ENCODE measurements around the gene SMARCC1.

SMARCC1 gene

DNA sequence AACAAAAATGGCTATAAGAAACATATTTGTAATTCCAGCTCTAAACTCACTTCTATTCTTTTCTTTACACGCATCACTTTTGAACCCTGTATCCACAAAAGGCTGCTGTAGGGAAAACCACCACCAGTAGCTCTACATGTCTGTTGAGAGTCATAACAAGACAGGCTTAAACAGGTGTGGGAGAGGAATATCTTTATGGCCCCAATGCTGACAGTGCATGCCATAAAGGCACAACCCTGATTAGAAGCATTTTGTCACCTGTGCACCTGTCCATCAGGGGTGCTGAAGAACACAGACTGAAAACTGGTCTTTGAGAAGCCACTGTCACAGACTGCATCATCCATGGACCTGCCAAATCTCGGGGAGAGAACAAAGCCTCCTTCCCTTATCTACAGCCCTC lies 191.5 kb downstream of the SMARCC1 start:
- DNase-seq (ENCODE audit: low spot score), result no peak

DNA sequence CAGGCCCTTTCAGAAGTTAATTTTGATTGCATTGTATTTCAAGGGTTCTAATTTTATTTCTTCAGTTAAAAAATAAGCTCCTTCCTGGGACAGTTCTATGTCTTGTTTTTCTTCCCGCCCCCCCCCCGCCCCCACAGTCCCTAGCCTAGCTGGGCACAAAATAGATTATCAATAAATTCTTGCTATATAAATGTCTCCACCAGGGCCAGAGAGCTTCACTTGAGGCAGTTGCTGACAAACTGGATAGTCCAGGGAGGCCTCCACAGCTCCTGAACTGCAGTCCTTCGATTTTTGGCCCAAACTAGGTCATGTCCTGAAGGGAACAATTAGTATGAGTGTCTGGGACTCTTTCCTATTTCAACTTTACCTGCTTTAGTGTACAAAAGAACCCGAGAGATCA lies 193.1 kb downstream of the SMARCC1 start:
- DNase-seq (ENCODE audit: low spot score), result no peak

DNA sequence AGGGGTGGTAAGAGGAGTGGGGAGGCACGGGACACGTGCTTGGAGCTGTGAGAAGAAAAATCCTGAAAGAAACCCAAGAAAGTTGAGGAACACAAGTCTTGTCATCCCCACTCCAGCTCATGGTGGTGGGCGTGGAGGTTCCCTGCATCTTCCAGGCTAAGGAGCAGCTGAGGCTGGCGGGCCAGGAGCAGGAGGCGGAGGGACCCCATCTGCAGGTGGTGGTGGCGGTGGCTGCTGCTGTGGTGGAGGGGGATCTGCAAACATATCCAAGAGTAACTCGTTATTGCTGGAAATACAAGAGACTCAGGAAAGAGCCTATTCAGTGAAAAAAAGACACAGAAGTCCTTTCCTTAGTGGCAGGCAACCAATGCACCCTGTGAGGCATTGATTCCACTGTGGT lies 193.6 kb downstream of the SMARCC1 start:
- no peak for DNase-seq (ENCODE audit: low spot score)

DNA sequence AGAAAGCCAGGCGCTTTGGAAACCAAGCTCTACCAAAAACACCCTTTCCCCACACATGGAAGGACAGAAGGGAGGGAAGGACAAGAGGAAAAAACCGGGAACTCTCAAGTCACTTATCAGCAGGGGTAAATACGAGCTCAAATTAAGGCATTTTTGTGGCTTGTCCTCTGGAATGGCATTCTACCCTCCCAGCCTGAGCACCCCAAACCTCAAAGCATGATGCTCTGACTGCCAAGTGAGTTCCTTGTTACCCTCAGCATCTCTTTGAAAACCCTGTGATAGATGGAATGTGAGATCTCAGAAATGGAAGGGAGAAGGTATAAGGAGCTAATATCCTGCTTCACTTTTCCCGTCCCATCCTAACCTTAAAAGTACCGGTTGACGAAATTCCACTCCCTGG lies 194.9 kb downstream of the SMARCC1 start:
- DNase-seq (ENCODE audit: low spot score), result no peak

DNA sequence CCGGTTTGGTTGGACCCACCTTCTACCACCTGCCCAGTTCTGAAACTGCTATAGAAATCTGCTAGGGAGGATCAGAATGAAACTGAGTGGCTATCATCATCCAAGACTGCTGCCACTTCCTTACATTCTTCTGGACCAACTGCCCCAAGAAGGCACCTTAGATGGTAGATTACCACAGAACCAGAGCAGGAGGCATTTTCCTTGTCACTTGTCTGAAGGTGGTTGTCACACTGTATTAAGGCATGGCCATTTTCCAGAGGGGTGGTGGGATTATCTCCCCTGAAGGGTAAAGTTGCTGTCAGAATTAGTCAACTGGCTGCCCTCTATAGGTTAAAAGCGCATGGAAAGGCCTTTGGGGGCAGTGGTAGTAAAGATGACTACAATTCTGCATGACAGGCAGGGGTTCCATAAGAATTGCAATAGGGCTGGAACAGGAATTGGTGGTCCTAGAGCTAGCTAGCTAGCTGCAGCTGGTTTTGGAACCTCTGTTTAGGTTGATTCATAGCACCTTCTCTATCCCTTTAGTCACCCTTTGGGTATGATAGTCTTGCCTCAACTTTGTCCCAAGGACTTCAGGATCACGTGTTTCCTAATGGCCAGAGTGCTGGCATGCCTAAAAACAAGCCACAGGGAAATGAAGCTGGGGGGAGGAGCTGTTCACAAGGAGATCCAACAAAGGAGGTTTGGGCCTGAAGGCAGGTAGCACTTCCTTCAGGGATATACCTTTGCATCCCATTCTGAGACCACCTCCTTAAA lies 198.2 kb downstream of the SMARCC1 start:
- no peak for DNase-seq (ENCODE audit: low spot score)

DNA sequence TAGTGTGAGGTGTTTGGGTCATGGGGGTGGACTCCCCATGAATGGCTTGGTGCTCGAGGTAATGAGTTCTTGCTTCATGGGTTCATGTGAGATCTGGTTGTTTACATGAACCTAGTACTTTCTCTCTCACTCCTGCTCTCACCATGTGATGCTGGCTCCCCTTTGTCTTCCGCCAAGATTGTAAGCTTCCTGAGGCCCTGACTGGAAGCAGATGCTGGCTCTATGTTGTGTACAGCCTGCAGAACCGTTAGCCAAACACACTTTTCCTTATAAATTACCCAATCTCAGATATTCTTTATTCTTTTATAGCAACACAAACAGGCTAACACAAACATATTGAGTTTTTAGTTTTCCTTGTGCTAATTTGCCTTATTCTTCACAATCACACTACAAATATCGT lies 199.9 kb downstream of the SMARCC1 start:
- no peak for DNase-seq (ENCODE audit: low spot score)

DNA sequence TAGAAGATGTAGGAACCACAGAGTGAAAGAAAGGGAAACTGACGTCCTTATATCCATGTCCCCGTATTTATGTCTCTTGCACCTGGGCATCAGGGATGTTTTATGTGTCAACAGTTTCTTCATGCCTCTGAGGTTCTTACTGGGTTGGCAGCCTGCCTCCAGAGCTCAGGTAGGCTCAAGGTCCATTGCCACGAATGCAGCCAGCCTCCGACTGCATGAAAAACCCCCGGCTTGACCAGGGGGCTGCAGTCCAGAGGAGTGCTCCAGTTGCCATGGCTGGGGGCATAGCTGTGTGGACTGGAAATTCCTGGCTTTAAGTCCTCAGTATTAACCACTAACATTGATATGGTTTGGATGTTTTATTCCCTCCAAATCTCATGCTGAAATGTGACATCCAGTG lies 200.3 kb downstream of the SMARCC1 start:
- no peak for DNase-seq (ENCODE audit: low spot score)

DNA sequence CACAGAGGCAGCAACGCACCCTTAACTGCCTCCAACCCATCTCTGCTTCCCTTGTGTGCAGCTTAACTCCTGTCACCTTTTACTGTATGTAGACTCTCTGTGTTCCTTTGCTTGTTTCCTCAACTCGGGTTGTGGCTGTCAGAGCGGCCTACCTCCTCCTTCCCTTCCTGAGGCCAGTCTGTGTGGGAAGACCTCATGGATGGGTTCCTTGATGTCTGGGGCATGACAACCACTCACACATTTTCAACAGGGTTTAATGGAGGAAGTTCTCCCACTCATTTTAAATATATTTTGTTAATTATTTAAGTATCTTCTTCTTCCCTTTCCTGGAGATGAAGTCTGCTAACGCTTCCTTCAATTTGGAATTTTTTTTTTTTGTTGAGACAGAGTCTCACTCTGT lies 201.2 kb downstream of the SMARCC1 start:
- no peak for DNase-seq (ENCODE audit: low spot score)

DNA sequence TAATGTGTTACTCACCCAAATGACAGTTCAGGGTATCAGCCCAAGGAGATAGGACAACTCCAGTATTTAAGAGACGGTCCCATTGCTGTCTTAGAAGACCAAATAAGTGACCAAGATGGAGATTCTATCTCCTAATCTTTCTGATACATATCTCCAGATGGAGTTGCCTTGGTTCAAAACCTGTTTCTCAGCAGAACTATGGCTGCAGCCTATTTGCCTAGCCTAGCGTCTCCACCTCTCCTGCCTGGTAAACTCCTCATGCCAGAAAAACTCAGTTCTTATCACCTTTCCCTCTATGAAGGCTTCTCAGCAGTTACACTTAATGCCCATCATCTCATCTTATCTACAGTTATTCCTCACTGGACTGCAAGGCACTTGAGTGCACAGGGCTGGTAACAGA lies 201.8 kb downstream of the SMARCC1 start:
- DNase-seq (ENCODE audit: low spot score), result no peak

DNA sequence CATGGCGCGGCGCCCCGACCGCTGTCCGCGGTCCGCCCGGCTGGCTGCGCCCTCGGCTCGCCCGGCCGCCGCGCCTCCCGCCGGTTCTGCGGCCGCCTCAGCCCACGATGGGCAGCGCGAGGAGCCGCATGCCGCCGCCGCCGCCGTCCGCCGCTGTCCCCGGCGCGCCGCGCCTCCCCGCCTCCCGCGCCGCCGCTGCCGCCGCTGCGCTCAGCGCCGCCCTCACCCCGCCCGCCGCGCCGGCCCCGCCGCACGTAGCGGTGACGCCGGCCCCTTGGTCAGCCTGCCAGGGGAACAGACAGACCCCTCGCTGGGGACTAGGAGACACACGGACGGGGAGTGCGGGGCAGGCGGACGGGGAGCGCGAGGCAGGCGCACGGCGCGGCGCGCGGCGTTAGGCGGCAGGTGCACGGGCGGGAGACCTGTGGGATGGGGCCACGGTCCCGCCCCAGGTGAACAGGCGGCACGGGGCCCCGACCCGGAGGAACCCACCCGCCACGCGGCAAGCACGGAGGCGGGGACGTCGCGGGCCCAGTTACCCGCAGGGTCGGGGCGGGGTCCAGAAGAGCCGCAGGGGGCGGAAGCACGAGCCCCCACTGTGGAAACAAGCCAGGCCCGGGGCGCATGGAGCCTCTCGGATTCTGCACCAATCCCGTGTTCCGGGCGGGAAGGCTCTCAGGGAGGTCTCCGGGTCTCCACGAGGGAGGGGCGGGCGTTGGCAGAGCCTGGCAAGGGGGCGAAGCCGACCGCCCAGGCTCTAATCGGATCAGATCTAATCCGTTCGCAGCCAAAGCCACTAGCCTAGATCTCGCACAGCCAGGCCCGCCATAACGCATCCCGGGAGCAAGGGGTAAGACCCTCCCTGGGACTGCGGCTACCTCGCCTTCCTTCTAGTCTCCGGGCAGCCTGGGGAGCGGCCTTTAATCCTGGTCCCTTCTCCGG lies 202.7 kb downstream of the SMARCC1 start, which contains the start of gene CSPG5:
Gene CSPG5 (minus strand): TSS at position 175 of the 942 bp plus-strand sequence. CDS start 172 bp downstream, at position 3.
- no peak for DNase-seq (ENCODE audit: low spot score)

DNA sequence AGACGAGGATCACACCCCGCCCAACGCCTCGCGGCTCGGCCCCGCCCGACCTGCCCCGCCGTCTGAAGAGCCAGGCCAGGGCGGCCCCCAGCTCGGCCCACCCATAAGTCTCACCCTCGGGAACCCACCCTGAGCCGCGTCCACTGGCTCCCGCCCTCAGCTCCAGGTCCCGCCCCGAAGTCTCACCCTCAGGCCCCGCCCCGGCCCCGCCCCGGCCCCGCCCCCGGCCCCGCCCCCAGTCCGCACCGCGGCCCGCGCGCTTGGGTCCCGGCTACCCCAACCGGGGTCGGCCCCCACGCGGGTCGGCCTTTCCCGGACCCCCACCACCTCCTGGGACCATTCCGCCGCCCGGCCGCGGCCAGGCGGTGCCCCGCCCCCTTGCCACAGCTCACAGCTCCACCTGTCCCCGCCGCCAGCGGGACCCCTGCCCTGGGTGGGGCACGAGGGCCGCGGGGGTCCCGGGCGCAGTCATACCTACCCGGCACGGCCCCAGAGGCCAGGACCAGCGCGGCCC lies 203.5 kb downstream of the SMARCC1 start:
- DNase-seq (ENCODE audit: low spot score), result peak; percentile 45

DNA sequence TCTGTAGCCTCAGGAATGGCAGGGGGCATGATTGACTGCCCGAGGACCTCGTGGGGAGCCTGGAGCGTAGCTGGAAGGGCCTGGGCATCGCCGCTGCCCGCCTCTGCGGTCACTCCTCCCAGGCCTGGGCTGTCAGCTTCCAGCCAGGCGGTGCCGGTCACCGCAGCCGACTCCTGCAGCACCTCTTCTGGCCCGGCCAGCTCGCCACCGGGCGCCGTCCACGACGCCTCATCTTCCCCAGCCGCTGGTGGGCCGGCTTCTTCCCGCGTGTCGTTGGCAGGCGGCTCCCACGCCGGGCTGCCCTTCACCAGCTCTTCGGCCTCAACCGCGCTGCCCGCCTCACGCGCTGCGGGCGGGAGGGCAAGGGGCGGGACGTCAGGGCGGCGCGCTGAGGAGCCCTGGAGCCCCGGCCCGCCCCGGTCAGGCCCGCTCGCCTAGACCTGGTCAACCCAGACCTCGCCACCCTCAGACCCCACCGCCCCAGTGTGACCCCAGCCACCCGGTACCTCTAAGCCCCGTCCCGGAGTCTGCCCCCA lies 204.0 kb downstream of the SMARCC1 start:
- peak; percentile 15 for DNase-seq (ENCODE audit: low spot score)

DNA sequence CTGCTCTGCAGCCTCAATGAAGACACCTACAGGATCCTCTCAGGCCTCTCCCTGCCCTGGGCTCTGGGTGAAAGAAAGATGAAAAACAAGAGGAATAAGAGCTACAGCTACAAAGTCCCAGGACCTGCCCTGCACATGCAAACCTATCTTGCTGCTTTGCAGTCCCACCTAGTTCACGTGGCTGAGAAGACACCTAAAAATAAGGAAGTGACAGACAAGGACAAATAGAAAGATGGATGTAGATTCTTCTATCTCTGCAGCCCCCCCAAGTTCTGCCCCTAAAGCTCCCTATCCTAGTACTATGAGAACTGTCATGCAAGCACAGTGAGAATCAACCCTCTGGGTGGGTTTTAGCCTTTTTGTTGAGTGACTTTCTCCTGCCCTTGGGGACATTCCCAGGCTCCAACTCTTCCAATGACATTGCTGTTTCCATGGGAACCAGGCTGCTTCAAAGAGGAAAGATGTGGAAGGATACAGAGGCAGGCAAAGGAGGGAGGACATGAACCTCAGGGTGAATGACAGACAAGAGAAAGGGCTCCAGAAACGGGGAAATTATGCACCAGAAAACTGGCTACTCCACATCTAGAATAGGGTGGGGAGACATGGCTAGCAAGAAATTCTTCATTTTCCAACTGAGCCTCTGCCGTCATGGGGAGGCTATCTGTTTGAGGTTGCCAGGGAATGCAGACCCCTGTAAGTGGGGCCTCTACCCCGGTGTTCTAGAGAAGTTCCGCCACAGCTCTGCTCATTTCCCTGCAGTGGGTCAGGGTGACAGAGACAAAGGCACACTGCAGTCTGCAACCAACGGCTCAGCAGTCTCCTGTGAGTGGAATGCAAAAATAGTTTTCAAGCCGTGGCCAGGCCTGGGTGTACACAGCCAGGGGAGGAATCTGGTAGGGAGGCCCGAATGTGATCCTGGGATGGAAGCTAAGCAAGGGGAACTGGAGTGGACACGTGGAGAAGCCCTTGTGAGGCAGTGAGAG lies 208.2 kb downstream of the SMARCC1 start:
- no peak for DNase-seq (ENCODE audit: low spot score)

DNA sequence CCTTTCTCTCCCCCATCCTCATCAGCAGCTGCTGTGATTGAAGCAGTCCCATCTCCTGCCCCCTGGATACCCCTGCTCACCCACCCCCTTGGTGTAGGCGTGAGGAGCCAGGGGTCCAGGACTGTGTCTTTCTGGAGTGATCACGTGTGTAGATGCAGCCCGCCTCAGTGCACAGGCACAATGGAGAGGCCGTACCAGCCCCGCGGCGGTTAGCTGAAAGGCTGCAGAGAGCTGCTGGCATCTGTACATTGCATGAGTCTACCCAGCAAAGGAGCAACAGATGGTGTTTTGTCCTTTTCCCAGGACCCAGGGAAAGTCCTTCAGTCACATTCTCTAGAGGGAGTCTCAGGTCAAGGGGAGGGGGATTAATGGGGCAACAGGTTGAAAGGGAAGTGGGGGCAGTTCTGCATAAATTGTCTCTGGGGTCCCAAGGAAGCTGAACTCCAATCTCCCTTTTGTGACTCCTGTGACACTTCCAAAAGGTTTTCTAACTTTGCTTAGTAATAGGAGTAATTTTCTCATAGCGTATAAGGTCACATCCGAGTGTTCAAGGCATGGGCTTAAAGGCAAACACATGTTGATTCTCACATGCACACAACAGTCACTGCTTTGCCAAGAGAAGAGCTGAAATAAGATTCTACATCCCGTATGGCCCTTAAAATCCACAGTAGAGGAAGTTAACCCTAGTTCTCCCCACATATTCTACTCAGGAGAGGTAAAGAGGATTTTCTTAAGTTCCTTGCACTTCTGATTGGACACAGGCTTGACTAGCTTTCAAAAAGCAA lies 210.1 kb downstream of the SMARCC1 start:
- no peak for DNase-seq (ENCODE audit: low spot score)

DNA sequence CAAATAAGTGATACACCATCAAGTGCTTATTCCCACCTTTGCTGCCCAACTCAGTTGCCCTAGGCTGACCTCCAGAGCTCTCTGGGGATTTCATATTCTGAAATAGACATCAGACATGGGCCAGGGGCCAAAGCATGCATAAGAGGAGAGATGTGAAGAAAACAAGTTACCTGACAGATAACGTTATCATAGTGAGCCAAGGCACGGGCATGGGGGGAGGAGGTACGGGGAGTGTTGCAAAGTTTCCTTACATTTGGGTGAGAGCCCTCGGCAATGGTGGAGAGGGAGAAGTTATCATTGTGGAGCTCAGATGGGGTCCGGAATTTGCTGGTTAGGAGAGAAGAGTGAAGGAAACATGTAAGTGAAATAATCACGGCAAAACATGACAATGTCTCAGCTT lies 212.8 kb downstream of the SMARCC1 start:
- no peak for DNase-seq (ENCODE audit: low spot score)

DNA sequence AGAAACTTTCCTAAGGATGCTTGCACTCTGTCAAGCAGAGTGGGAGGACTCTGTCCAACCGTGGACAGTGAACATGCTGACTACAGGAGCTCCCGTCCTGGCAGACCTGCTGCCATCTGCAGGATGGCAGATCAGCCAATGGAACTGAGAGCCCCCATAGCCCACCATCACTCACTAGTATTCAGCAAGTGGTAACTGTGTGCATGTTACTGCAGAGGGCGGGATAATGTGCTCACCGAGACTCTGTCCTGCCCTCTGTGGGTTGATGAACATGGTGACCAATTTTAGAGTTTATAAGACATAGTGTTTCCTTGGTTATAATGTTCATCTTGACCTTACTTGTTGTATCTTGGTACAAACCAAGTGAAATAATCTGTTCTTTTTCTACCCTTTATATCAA lies 214.5 kb downstream of the SMARCC1 start:
- DNase-seq (ENCODE audit: low spot score), result no peak

DNA sequence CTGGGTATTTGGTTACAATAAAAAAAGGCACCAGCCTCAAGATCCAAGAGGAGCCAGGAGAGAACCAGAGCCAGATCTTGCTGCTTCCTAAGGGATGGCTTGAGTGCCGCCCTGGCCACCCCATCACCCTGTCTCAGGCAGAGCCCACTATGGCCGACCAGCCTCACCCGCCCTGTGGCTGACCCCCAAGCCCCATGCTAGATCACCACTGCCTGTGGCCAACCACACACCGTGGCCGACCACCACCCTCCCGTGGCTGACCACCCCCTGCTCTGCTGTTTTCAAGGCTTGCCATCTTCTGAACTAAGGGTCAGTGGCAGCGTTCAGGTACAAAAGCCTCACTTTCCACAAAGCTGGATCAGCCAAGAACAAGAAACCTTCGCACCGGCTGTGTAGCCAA lies 215.0 kb downstream of the SMARCC1 start:
- no peak for DNase-seq (ENCODE audit: low spot score)

DNA sequence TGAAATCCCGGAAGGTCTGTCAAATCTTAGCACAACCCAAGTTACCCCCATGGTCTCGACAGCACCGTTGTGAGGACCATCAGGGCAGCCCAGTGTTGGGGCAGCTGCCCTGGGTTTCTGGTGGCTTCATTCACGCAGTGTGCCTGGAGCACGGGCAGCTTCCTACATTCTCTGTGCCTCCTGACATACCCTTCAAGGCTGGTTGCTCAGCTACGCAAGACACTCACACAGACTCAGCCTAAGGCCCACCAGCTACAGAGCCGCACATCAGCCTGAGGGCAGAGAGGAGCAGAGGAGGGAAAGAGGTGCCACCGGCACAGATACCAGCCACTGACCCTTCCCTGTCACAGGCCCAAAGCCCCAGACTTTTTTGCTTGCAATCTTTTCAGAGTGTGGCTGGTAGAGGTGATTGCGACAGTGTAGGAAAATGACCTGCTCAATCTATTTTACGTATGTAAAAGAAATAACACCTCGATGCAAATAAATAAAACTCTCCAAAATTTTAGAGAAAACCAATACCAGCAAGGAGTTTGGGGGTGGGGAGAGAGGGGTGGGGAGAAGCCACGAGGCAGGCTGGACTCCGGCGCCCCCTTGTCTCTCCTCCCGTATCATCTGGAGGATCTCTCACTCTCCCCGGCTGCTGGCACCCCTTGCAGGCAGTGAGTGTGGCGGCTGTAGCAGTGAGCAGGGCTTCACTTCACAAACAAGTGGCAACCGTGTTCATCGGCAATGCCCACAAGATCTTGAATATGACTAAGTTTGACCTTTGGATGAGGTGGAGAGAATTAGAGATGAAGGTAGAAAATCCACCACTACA lies 215.8 kb downstream of the SMARCC1 start:
- DNase-seq (ENCODE audit: low spot score), result no peak

DNA sequence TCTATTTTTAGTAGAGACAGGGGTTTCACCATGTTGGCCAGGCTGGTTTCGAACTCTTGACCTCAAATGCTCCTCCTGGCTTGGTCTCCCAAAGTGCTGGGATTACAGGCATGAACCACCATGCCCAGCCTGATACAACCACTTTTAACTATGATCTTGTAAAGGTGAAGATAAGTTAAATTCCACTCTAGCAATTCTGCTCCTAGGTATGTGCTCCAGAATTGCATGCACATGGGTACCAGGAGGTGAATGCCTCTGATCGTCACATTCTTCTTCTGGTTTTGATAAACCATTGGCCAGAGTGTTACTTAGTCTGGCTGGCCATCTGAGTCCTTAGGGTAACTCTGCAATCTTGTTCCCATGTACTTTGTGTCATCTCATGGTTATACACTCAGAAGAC lies 225.3 kb downstream of the SMARCC1 start:
- no peak for DNase-seq (ENCODE audit: low spot score)
